IMR-90 (cell line): ENCODE results near the gene DCAF5. TPM values are rescaled to one million over a fixed set of nuclear protein-coding genes. Genes with fewer than 3 reads are reported as not detected.

Experiments used
- ATAC-seq: fragments of 200-7000 bp; cut with Tn5 transposase; 2 replicates; pipeline ENCODE4 v1.9.1; 2020; ENCODE audit warnings: low read depth, mild to moderate bottlenecking, moderate library complexity
- BruUV-seq: library from RNA; stranded (reverse); fragments of 400-500 nt; replicated peaks from 2 replicates; lab custom pipeline; 2021; lab: Mats Ljungman, UMichigan
- CTCF ChIA-PET: fragments of 300-600 bp; formaldehyde crosslinking; extraction: SDS; loops from one replicate; lab custom pipeline; 2021; ENCODE audit warnings: antibody characterized with exemption; lab: Yijun Ruan, JAX
- POLR2A ChIA-PET: fragments of 300-600 bp; sonication (Branson Sonifier 250); formaldehyde crosslinking; loops from one replicate; lab custom pipeline; 2022; ENCODE audit warnings: antibody characterized with exemption; ENCODE audit not compliant: unreplicated experiment; lab: Charles Lee
- DNase-seq: peaks from one replicate; pipeline ENCODE4 v3.0.0; 2013
- H2AFZ ChIP-seq: replicated peaks from 2 replicates; pipeline ENCODE3; 2013; ENCODE audit warnings: low read length, mild to moderate bottlenecking; ENCODE audit not compliant: poor library complexity
- H2AK5ac ChIP-seq: 2 replicates; pipeline ENCODE4 v1.6.1; 2013; ENCODE audit warnings: low read depth, low read length, inconsistent platforms
- H2AK9ac ChIP-seq: replicated peaks from 2 replicates; pipeline ENCODE3; 2013; ENCODE audit warnings: mild to moderate bottlenecking, low read depth, low read length, moderate library complexity; ENCODE audit not compliant: poor library complexity
- H2BK120ac ChIP-seq: 2 replicates; pipeline ENCODE4 v1.6.1; 2013; ENCODE audit warnings: low read depth, low read length, inconsistent platforms
- H2BK15ac ChIP-seq: 3 replicates; pipeline ENCODE4 v1.6.1; 2013; ENCODE audit warnings: low read depth, low read length, inconsistent platforms
- H2BK20ac ChIP-seq: 2 replicates; pipeline ENCODE4 v1.6.1; 2013; ENCODE audit warnings: low read depth, mild to moderate bottlenecking, inconsistent platforms, low read length, moderate library complexity
- H2BK5ac ChIP-seq: 2 replicates; pipeline ENCODE4 v1.6.1; 2013; ENCODE audit warnings: mild to moderate bottlenecking, low read depth, low read length, inconsistent platforms; ENCODE audit not compliant: poor library complexity, severe bottlenecking
- H3K14ac ChIP-seq: replicated peaks from 2 replicates; pipeline ENCODE4 v1.6.1; 2013; ENCODE audit warnings: low read depth, low read length, inconsistent platforms
- H3K18ac ChIP-seq: 2 replicates; pipeline ENCODE4 v1.6.1; 2013; ENCODE audit warnings: low read depth, low read length, control low read depth
- H3K23ac ChIP-seq: 2 replicates; pipeline ENCODE4 v1.6.1; 2013; ENCODE audit warnings: low read depth, low read length, inconsistent platforms
- H3K27ac ChIP-seq: 2 replicates; pipeline ENCODE4 v1.5.1; 2013; ENCODE audit warnings: mild to moderate bottlenecking, control low read depth, low read length; ENCODE audit not compliant: insufficient read depth
- H3K27me3 ChIP-seq: 2 replicates; pipeline ENCODE4 v1.6.1; 2013; ENCODE audit warnings: low read length; ENCODE audit not compliant: control insufficient read depth, insufficient read depth
- H3K36me3 ChIP-seq: 2 replicates; pipeline ENCODE4 v1.6.1; 2013; ENCODE audit warnings: low read length, mixed read lengths; ENCODE audit not compliant: control insufficient read depth, insufficient read depth
- H3K4ac ChIP-seq: 2 replicates; pipeline ENCODE4 v1.6.1; 2013; ENCODE audit warnings: low read depth, low read length, inconsistent platforms
- H3K4me1 ChIP-seq: 2 replicates; pipeline ENCODE4 v1.6.1; 2013; ENCODE audit warnings: low read length, mixed read lengths; ENCODE audit not compliant: control insufficient read depth, insufficient read depth
- H3K4me2 ChIP-seq: 2 replicates; pipeline ENCODE4 v1.6.1; 2013; ENCODE audit warnings: low read depth, mild to moderate bottlenecking, control low read depth, low read length, moderate library complexity
- H3K4me3 ChIP-seq: 2 replicates; pipeline ENCODE4 v1.5.1; 2013; ENCODE audit warnings: low read depth, mild to moderate bottlenecking, control low read depth, low read length, moderate library complexity; ENCODE audit not compliant: insufficient read depth
- H3K56ac ChIP-seq: 2 replicates; pipeline ENCODE4 v1.6.1; 2013; ENCODE audit warnings: low read length, inconsistent platforms; ENCODE audit not compliant: insufficient read depth; ENCODE audit errors: extremely low read depth
- H3K79me1 ChIP-seq, 2 experiments: 2 replicates each; pipeline ENCODE4 v1.6.1; 2013; ENCODE audit warnings: low read length in 2 of 2, inconsistent platforms in 1 of 2, low read depth in 1 of 2
- H3K9ac ChIP-seq: 2 replicates; pipeline ENCODE4 v1.6.1; 2013; ENCODE audit warnings: low read depth, low read length, control low read depth
- H3K9me1 ChIP-seq: 2 replicates; pipeline ENCODE4 v1.6.1; 2013; ENCODE audit warnings: low read length, inconsistent platforms; ENCODE audit not compliant: insufficient read depth
- H3K9me3 ChIP-seq: 2 replicates; pipeline ENCODE4 v1.6.1; 2013; ENCODE audit warnings: low read length; ENCODE audit not compliant: control insufficient read depth, insufficient read depth
- H4K20me1 ChIP-seq: 2 replicates; pipeline ENCODE4 v1.6.1; 2013; ENCODE audit warnings: low read length, inconsistent platforms; ENCODE audit not compliant: insufficient read depth
- H4K5ac ChIP-seq: 2 replicates; pipeline ENCODE4 v1.6.1; 2013; ENCODE audit warnings: mild to moderate bottlenecking, low read depth, low read length, control low read depth
- H4K8ac ChIP-seq, 2 experiments: 2 replicates each; pipeline ENCODE4 v1.6.1; 2013; ENCODE audit warnings: low read depth in 2 of 2, low read length in 2 of 2, control low read depth in 1 of 2, inconsistent platforms in 1 of 2
- H4K91ac ChIP-seq: 2 replicates; pipeline ENCODE4 v1.6.1; 2013; ENCODE audit warnings: low read depth, low read length, inconsistent platforms; ENCODE audit not compliant: insufficient read depth
- CEBPB ChIP-seq: IDR thresholded peaks from 2 replicates; pipeline ENCODE4 v1.6.1; 2012; ENCODE audit warnings: low read depth, low read length, improper control_type of control experiment
- FOS ChIP-seq: fragments of 150-350 bp; IDR thresholded peaks from 2 replicates; pipeline ENCODE4 v1.6.1; 2016; ENCODE audit warnings: low read depth, low read length
- MAZ ChIP-seq: IDR thresholded peaks from 2 replicates; pipeline ENCODE4 v1.6.1; 2012; ENCODE audit warnings: low read depth, mild to moderate bottlenecking, low read length, improper control_type of control experiment, moderate library complexity, borderline replicate concordance
- NFE2L2 ChIP-seq: fragments of 150-350 bp; IDR thresholded peaks from 2 replicates; pipeline ENCODE4 v1.6.1; 2016; ENCODE audit warnings: low read depth, mild to moderate bottlenecking, low read length
- POLR2A ChIP-seq: IDR thresholded peaks from 2 replicates; pipeline ENCODE4 v1.6.1; 2012; ENCODE audit warnings: mild to moderate bottlenecking, low read depth, low read length
- RCOR1 ChIP-seq: IDR thresholded peaks from 2 replicates; pipeline ENCODE4 v1.6.1; 2012; ENCODE audit warnings: mild to moderate bottlenecking, low read length, improper control_type of control experiment; ENCODE audit not compliant: insufficient replicate concordance
- RFX5 ChIP-seq: IDR thresholded peaks from 2 replicates; pipeline ENCODE4 v1.8.0; 2012; ENCODE audit warnings: low read depth, mild to moderate bottlenecking, low read length, moderate library complexity
- SMC3 ChIP-seq: fragments of 150-350 bp; IDR thresholded peaks from 2 replicates; pipeline ENCODE4 v1.6.1; 2016; ENCODE audit warnings: low read depth, mild to moderate bottlenecking, antibody characterized with exemption, low read length, moderate library complexity
- USF2 ChIP-seq: fragments of 150-350 bp; IDR thresholded peaks from 2 replicates; pipeline ENCODE4 v1.6.1; 2017; ENCODE audit warnings: mild to moderate bottlenecking, antibody characterized with exemption, low read length, low read depth
- dilution Hi-C: fragments of 300-500 bp; cut with HindIII; formaldehyde crosslinking; loops from one replicate; pipeline ENCODE4 v1.14.3; 2018; ENCODE audit warnings: low sequenced_read_pairs; ENCODE audit not compliant: unreplicated experiment
- in situ Hi-C: fragments of 300-500 bp; cut with MboI; formaldehyde crosslinking; loops from 3 replicates; pipeline ENCODE4 v1.14.3; 2019; ENCODE audit warnings: low sequenced_read_pairs, inconsistent platforms, mixed read lengths
- intact Hi-C: fragments of 100-400 bp; cut with micrococcal nuclease; formaldehyde crosslinking; loops from 2 replicates; pipeline ENCODE4 v1.10.0; 2022
- polyA plus RNA-seq, 3 experiments: library from polyadenylated mRNA; depleted of rRNA; stranded (reverse); fragments of >200 nt; gene quantifications; 2 replicates each; pipeline ENCODE4 v1.2.3, GENCODE V29; 2012; ENCODE audit warnings: low replicate concordance in 1 of 3
- total RNA-seq: library from RNA; depleted of rRNA; stranded (reverse); fragments of >200 nt; gene quantifications from 2 replicates; pipeline ENCODE4 v1.2.3, GENCODE V29; 2012
- TF ChIP-seq, protein P1 (sequence below): conservative IDR thresholded peaks from 2 replicates; pipeline ENCODE4 v1.5.1; 2012; ENCODE audit warnings: mild to moderate bottlenecking, low read depth, low read length, improper control_type of control experiment

The DCAF5 gene
- total and polyA plus RNA-seq, 2 of the 4 experiments (the other 2 are of a cell fraction): 17.6 to 30.4 TPM

DNA sequence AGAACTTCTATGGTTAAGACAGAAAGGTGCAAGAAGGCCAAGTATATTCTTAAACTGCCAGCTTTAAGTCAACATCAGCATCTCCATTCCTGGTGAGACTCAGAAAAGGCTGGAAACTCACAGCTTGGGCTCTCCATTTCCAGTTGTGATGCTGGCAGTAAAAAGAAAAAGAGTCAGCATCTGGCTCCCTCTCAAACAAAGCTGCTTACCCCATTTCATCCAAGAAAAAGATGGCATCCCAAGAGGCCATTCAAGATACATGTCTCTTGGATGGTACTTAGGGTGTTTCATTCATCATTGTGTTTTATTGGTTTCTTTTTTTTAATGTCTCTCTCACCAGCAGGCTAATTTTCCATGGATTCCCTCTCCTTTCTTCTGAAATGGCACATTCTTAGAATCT lies 61.9 kb downstream of the DCAF5 start:
- ChIA-PET POLR2A (no interaction called here), CTCF (interaction anchor here (0.9 to 1.5 kb wide), 4 partner anchors 10 to 151 kb away, joined by 3 to 4 read pairs (median 4); no protein-coding TSS in a partner anchor)
- no peak overlapping the region for H2BK120ac ChIP-seq
- DNase-seq (no peak), ATAC-seq (no peak)
- 0 out of 2 replicates have a peak overlapping the region, but pooled peaks have one; percentile 25 for H3K4ac ChIP-seq
- peaks cover 9% of the 10 kb centered on the region; the same call in 1 of the 2 replicates for H4K20me1 ChIP-seq
- no peak overlapping the region for H3K9ac ChIP-seq
- H3K4me1 ChIP-seq: peaks cover 20% of the 10 kb centered on the region
- H3K4me2 ChIP-seq: no peak overlapping the region
- H3K9me3 ChIP-seq: no peaks in the 10 kb centered on the region
- dilution Hi-C loops: no loop called here
- peak overlapping the region; percentile 61; the same call in 1 of the 2 replicates for H2AK5ac ChIP-seq
- H3K14ac ChIP-seq: 0 out of 2 replicates have a peak overlapping the region, but pooled peaks have one; percentile 15
- H3K23ac ChIP-seq: no peak overlapping the region
- BruUV-seq: no TSS peak
- no peak overlapping the region for H4K5ac ChIP-seq
- no peak overlapping the region; the same call in 1 of the 2 replicates for H3K18ac ChIP-seq
- H3K79me1 ChIP-seq: peaks cover 36 to 80% of the 10 kb centered on the region in 2 experiments
- H3K27me3 ChIP-seq: no peaks in the 10 kb centered on the region
- no peak overlapping the region for H4K8ac ChIP-seq
- intact Hi-C loops: loop anchor here (10.0 kb wide), 1 partner anchor 46 kb away; no protein-coding TSS in a partner anchor
- H2BK20ac ChIP-seq: no peak overlapping the region
- peaks cover 16% of the 10 kb centered on the region; the same call in 1 of the 2 replicates for H3K9me1 ChIP-seq
- in situ Hi-C loops: no loop called here
- no peak overlapping the region for H2BK5ac ChIP-seq
- H2AK9ac ChIP-seq: no peak overlapping the region
- no peak overlapping the region for H3K4me3 ChIP-seq
- H3K56ac ChIP-seq: no peak overlapping the region
- peaks cover 21% of the 10 kb centered on the region for H3K36me3 ChIP-seq
- no peak overlapping the region for H4K91ac ChIP-seq
- no peak for TF ChIP-seq RCOR1
- no peak for TF ChIP-seq NFE2L2
- no peak for TF ChIP-seq MAZ
- no peak for TF ChIP-seq SMC3
- no peak for TF ChIP-seq CEBPB
- no peak for TF ChIP-seq USF2
- TF ChIP-seq, protein P1, sequence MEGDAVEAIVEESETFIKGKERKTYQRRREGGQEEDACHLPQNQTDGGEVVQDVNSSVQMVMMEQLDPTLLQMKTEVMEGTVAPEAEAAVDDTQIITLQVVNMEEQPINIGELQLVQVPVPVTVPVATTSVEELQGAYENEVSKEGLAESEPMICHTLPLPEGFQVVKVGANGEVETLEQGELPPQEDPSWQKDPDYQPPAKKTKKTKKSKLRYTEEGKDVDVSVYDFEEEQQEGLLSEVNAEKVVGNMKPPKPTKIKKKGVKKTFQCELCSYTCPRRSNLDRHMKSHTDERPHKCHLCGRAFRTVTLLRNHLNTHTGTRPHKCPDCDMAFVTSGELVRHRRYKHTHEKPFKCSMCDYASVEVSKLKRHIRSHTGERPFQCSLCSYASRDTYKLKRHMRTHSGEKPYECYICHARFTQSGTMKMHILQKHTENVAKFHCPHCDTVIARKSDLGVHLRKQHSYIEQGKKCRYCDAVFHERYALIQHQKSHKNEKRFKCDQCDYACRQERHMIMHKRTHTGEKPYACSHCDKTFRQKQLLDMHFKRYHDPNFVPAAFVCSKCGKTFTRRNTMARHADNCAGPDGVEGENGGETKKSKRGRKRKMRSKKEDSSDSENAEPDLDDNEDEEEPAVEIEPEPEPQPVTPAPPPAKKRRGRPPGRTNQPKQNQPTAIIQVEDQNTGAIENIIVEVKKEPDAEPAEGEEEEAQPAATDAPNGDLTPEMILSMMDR: no peak
- TF ChIP-seq FOS: no peak
- TF ChIP-seq POLR2A: no peak
- TF ChIP-seq RFX5: no peak
- H2BK15ac ChIP-seq: peak overlapping the region; percentile 50; the same call in 1 of the 3 replicates
- H3K27ac ChIP-seq: no peak overlapping the region
- H2AFZ ChIP-seq: no peak overlapping the region
